ENCODE data around the gene CTSE. TPM values are rescaled to one million over a fixed set of nuclear protein-coding genes. Genes with fewer than 3 reads are reported as not detected.

Gene CTSE
- total and polyA plus RNA-seq, 9 of the 15 experiments (the other 6 are each of a cell fraction or from before 2014, with no cell fraction given), result 0.04 to 0.18 (median 0.09) TPM; not detected in 4

DNA sequence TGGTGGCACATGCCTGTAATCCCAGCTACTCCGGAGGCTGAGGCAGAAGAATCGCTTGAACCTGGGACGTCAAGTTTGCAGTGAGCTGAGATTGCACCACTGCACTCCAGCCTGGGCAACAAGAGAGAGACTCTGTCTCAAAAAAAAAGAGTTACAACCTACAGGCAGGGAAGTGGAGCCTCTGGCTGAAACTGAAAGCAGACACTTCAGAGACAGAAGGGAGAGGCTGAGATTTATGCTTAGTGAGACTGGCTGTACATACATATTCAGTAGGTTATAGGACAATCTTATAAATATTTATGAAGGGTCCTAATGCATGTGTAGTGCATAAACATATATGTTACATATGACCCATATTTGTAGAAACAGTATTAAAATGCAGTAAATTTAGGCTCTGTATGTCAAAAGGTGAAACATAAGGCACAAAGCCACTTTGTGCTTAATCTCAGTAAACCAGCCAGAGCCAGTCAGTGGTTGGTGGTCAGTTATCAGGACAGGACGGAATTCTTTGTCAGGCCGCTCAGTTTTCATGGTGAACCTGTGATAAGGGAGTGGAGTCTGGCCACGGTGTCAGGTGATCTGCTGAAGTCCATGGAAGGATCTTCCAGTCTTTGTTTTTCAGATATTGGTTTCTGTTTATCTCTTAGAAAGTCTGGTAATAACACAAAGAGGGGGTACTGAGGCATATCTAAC lies 42.9 kb upstream of the CTSE start (continued):
- TF ChIP-seq TBP (optimal IDR thresholded peaks at IDR 0.05; ENCODE audit: low read depth, low read length), result no peak
- TF ChIP-seq TAF7 (tag; IDR thresholded peaks at IDR 0.05), result no peak
- no peak for TF ChIP-seq ZNF695 (CRISPR knock-in tag; IDR thresholded peaks at IDR 0.05)
- no peak for TF ChIP-seq ZFP91 (CRISPR knock-in tag; IDR thresholded peaks at IDR 0.05)
- TF ChIP-seq PKNOX1 (IDR thresholded peaks at IDR 0.05), result peak; percentile 50
- TF ChIP-seq, protein P1, sequence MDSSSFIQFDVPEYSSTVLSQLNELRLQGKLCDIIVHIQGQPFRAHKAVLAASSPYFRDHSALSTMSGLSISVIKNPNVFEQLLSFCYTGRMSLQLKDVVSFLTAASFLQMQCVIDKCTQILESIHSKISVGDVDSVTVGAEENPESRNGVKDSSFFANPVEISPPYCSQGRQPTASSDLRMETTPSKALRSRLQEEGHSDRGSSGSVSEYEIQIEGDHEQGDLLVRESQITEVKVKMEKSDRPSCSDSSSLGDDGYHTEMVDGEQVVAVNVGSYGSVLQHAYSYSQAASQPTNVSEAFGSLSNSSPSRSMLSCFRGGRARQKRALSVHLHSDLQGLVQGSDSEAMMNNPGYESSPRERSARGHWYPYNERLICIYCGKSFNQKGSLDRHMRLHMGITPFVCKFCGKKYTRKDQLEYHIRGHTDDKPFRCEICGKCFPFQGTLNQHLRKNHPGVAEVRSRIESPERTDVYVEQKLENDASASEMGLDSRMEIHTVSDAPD (CRISPR knock-in tag; IDR thresholded peaks at IDR 0.05), result no peak
- TF ChIP-seq PRDM10 (IDR thresholded peaks at IDR 0.05; ENCODE audit: partially characterized antibody), result no peak
- TF ChIP-seq FOXO4 (CRISPR knock-in tag; IDR thresholded peaks at IDR 0.05), result no peak
- TF ChIP-seq DNMT1 (IDR thresholded peaks at IDR 0.05), result no peak
- TF ChIP-seq ZNF431 (CRISPR knock-in tag; IDR thresholded peaks at IDR 0.05), result no peak
- no peak for TF ChIP-seq GTF2E2 (tag; IDR thresholded peaks at IDR 0.05)
- TF ChIP-seq NFXL1 (CRISPR knock-in tag; IDR thresholded peaks at IDR 0.05), result no peak
- no peak for TF ChIP-seq ILF3 (IDR thresholded peaks at IDR 0.05; ENCODE audit: borderline replicate concordance)
- 0 out of 2 replicates have a peak, but pooled peaks have one; percentile 22 for TF ChIP-seq TFAP4 (CRISPR knock-in tag; IDR thresholded peaks at IDR 0.05; ENCODE audit: borderline replicate concordance)
- no peak for TF ChIP-seq NR3C1 (CRISPR knock-in tag; IDR thresholded peaks at IDR 0.05)
- TF ChIP-seq ZNF239 (CRISPR knock-in tag; IDR thresholded peaks at IDR 0.05), result no peak
- no peak for TF ChIP-seq EHMT2 (IDR thresholded peaks at IDR 0.05)
- no peak for TF ChIP-seq HDAC8 (tag; IDR thresholded peaks at IDR 0.05)
